NCI-H2171 treated with DMSO at 0.1 percent for 48 hours (cell line): Measurements from ENCODE around the gene TMPRSS13.

Experiments
- DNase-seq: peaks from one replicate; lab custom pipeline; 2025; lab: John Stamatoyannopoulos, UW

Gene TMPRSS13

DNA sequence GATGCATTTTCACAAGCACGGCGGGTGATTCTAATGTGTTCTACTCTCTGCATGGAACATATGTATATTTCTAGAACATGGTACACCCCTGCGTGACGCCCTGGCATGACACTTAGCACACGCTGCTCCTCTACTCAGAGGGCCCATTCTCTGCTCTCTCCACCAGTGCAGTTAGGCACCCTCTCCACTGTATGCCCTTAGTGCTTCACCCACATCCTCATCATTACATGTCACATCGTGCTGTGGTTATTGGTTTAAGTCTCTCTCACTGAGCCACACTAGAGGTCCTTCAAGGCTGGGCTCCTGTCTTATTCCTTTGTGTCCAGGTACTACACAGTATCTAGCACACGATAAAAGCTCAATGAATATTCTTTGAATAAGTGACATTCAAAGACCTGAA is 16.7 kb downstream of the TMPRSS13 start:
- no peak for DNase-seq

DNA sequence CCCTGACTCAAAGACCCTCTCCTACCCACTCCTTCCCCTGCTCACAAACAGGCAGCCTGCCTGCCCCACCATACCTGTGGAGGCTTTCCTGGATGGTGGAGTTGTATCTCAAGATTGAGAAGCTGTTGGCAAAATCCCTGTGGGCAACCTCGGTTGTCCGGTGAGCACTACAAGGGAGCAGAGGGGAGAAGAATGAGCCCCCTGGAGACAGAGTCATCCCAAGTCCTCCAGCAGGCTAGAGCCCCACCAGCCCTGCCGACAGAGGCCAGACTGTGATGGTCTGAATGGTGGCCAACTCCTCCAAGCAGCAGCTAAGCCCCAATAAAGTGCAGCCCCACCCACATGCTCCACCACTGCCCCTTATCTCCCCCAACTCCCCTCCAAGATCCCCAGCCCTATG is 17.5 kb downstream of the TMPRSS13 start:
- no peak for DNase-seq

DNA sequence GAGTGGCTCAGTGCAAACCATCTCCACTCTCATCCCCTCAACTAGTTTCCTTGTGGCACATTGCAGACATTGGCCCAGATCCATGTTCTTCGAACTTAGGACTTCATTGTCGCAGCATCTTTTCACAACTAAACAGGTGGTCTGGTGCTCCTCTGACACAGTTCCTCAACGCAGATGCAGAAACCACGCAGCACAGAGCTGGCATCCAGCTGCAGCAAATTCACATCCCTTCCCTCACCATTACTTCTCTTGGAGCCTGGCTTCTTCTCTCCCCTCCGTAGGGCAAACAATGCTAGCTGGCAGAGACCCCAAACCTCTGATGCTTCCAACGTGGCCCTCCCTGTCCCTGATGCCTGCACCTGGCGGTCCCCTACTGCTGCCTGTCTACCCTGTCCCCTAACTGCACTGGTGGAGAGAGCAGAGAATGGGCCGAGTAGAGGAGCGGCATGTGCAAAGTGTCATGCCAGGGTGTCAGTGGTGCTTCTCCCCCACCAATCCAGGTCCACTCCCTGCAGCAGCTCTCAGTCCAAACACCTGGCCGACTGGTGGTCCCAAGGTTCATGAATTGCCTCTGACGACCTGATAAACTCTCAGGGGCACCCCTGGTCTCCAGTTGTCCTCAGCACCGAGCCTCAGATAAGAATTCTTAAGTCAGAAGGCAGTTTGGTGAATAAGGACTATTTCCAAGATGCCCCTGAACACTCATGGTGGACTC is 18.1 kb downstream of the TMPRSS13 start:
- DNase-seq, result no peak

DNA sequence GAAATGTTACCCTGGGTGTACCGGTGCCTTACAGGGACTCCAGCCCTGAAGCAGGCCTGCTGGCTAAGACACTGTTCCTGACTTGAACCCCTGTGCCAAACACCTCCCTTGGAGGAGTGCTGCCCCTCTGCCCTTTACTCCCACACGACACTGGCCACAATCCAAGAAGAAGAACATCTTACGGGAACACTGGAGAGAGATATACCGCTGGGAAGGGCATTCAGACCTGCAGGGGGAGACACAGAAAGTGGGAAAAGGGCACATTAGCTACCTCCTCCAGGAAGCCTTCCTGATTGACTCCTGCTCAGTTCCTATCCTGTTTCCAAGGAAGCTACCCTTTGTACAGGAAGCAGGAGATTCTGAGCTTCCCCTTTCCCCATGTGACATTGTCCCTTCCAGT is 18.7 kb downstream of the TMPRSS13 start:
- DNase-seq, result no peak

DNA sequence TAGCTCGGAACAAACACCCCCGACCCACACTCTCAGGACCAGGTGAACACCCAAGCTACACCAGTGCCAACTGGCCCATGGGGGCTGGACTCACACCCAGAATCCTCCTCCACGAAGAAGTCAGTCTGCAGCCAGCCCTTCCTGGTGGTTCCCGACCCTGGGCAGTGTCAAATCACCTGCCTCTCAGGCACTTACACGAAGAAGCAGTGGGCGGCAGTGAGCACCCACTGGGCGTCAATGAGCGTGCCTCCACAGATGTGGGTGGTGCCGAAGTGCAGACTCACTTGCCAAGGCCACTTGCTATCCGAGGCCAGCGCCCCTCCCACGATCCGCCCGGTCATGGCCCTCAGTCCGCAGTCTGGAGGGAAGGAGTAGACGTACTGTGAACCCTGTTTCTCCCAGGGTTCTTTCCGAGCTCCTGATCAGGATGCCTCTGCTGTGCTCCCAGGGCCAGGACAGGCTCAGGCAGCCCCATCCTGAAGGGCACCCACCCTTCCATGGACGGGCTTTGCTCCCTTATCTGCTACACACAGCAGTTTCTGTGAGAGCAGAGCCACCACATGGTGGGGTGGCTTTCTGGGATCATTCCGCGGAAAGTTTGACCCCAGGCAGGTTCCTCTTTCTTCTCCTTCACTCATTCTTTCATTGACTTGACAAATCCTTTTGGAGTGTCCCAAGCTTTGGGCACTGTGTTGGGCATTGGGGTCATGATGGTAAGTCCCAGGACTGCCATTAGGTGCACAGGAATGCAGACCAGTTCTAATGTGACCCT is 19.4 kb downstream of the TMPRSS13 start:
- DNase-seq, result no peak

DNA sequence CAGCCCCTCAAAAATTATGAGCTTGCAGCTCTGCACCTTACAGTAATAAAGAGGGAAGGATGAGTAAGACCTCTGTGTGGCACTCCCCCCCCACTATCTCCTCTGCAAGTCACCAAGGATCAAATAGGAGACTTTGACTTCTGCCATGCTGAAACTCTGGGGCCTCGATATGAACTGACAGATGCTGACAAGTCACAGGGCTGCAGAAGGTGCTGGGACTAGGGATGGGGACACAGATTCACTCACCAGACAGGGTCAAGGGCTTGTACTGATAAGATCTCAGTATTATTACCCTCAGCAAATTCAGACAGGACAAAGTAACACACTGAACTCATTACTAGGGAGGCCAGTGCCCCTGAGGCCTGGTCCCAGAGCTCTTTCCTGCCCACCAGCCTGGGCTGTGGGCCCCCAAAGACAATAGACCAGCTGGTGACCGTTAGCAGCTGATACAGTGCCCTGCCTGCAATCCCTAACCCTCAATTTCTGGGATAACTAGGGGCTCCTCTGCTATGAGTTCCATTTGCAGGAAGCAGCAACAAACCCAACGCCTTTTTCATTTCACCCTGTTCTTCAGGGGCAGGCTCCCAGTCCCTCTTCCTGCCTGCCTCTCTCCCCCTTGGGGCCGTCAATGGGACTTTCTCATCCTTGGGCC is 20.1 kb downstream of the TMPRSS13 start:
- DNase-seq, result no peak

DNA sequence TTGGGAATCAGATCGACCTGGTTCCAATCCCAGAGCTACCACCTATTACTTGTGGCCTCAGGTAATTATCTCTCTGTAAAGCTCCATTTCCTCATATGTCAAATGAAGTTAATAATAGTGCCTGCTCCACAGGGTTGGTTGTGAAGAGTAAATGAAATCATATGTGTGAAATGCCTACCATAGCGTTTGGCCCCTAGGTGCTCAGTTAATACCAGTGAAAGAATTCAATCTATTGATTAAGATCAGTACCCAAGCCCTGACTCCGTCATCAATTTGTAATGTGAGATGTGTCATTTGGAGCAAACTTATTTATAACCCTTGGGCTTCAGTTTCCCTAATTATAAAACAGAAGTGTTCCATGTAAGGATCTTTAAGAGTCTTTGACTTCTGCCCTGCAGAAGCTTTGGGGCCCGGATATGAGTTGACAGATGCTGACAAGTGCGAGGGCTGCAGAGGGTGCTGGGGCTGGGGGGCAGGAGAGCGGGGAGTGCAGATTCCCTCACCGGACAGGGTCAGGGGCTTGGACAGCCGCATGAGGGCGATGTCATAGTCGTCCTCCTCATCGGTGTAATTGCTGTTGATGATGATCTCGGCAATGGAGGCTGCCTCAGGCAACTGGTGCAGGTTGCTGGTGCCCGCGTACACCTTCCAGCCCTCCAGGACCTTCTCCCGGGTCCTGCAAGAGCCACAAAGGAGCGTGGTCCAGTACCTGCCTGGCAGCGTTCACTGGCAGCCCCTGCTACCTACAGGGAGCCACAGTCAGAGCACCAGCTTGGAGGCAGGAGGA is 20.9 kb downstream of the TMPRSS13 start:
- DNase-seq, result no peak

DNA sequence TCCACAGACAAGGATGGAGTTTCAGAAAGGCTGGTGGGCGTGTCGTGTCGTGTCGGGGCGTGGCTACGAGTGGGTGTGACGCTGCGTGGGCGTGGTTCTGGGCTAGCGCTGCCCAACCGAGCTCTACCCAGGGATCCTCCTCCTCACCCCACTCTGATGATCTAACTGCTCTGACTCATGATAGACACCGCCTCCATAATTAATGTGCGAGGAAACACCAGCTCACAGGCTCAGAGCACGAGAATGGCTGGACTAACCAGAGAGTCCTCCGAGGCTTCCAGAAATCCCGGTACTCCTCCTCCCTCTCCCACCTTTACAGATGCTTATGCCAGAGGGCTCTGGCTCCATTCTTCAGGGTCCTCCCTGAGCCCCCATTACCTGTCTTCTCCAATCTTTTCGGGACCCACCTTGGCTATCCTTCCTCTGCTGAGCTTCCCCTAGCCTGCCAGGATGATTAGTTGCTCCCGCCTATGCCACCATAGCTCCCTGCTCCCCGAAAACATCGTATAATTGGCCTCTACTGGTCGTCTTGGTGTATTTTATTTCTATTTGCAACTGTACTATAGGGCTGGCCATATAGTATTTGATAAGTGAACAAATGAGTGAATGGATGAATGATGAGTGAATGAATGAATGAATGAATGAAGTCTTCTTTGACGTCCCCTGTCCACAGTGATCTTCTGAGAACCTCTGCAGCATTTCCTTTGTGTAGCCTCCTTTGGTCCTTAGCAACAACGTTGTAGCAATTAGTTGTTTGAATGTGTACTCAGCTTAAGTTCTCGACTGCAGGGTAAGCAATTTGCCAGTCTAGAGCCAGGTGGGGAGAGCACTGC is 21.7 kb downstream of the TMPRSS13 start:
- DNase-seq, result peak; percentile 88

DNA sequence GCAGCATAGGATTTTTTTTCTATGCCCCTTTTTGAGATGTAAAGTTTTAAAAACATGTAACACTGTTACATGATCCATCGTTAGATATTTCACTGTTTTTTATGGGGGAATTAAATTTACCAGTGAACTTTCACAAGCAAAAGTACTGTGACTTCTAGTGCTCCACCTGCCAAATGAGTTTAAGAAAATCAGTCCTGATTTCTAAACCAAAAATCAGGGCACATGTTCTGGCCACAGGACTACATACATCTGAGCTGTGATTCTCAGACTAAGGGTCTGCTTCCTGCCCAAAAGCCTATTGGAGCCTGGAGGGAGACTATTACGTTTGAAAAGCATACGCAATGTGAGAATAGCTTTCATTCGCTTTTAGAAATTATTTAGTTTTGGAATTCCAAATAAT is 22.5 kb downstream of the TMPRSS13 start:
- no peak for DNase-seq

DNA sequence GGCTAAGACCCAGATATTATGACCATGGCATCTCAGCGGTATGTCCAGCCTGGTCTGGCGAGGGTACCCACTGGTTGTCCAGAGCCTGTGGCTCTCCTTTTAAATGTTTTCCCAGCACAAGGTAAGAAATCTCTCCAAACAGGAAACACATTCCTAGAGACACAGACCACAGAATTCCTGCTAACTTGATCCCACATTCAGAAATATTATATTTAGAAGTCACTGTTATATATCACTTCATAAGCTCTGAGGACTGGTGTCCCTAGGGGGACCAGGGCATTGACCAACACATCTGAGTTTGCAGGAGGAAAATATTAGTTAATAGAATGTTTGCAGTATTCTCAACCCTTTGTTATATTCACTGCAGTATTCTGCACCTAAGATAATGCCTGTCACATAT is 23.1 kb downstream of the TMPRSS13 start:
- DNase-seq, result no peak

DNA sequence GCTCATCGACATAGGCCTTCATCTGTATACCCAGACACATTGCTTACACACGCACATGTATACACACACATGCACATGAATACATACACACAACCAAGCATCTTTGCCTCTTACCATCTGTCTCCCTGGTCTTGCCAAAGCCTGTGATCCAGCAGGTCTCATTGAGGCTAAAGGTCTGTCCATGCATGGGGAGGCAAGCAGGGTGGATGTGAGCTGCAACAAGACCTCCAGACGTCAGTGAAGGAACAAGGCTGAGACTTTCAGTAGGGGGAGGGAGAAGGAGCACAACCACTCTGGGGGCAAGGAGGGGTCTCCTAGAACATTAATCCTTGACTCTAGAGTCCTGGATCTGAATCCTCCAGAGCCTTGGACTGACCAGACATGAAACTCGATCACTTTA is 23.7 kb downstream of the TMPRSS13 start:
- DNase-seq, result no peak

DNA sequence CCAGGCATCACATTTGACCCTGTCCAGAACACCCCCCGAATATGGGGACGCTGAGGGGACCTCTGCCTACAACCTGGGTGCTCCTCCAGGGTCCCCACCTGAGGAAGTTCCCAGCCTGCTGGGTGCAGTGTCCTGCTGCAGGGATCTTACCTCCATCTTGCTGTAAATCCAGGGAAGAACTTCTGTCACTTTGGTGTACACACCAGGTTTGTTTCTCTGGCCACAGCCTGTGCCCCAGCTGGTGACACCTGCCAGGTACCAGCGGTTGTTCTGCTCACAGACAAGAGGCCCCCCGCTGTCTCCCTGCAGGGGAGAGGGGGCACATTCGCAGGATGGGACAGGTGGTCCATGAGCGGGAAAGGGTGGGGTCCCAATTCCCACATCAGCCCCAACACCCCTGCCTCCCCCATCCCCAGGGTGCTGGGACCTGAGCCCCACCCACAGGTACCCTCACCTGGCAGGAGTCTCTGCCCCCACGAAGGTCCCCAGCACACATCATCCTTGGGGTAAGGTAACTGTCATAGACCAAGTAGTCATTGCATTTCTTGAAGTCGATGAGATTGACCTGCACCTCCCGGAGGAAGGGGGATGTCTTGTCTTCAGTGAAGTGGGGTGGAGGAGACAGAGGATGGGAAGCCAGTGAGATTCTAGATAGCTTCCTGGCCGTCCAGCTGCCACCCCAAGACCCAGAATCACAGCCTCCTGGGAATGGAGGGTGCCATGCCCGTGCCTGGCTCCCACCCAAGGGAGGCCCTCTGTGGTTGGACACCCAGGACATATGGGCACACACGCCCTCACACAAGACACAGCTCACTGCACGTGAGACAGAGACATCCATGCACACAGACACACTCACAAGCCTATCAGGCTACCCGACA is 25.5 kb downstream of the TMPRSS13 start:
- DNase-seq, result peak; percentile 30

DNA sequence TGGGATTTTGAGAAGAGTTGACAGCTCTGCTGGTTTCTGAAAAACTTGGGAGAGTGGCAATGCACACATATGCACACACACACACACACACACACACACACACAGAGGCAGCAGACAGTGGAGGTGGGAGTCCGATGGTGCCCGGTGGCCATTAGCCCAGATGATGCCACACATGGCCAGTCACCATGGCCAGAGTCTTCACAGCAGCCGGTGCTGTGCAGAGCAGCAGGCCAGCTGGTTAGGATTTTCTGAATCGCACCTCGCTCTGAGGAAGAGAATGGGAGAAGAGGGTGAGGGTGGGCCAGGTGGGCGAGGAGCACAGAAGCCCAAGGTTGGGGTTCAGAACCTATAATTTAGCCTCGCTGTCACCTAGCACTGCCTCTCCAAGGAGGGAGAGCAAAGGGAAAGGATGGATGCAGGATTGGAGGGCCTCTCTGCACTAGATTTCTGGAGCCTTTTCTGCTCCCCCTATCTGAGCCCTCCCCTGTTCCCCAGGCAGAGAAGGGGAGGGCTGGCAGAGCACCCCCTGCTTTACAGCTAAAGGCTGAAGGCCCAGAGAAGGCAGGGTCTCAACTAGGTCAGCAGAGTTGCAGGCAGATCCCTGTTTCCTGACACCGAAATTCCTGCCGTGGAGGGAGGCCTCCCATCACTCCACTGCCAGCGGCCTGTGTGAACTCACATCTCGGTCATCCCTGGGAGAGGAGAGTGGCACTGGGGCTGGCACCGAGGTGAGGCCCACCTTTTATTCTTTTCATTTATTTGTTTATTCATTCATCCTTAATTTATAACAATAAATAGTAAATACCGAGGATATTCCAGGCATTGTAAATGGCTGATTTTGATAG is 27.0 kb downstream of the TMPRSS13 start:
- DNase-seq, result no peak

DNA sequence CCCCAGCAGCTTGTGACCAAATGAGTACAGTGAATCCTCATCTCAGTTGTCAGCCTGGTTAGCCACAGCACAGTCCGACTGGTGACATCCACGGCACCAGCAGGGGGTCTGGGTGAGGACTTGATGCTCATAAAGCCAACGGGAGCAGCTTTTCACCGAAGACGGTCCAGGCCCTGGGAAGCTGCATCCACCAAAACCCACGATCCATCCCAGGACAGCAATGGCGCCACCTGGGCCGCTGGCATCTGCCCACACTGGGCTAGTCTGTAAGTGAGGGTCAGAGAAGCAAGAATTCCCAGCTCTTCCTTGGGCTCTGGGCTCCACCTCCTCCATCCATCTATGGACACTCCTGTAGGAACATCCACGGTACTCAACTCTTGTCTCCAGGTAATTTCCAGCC is 27.6 kb downstream of the TMPRSS13 start:
- DNase-seq, result no peak

DNA sequence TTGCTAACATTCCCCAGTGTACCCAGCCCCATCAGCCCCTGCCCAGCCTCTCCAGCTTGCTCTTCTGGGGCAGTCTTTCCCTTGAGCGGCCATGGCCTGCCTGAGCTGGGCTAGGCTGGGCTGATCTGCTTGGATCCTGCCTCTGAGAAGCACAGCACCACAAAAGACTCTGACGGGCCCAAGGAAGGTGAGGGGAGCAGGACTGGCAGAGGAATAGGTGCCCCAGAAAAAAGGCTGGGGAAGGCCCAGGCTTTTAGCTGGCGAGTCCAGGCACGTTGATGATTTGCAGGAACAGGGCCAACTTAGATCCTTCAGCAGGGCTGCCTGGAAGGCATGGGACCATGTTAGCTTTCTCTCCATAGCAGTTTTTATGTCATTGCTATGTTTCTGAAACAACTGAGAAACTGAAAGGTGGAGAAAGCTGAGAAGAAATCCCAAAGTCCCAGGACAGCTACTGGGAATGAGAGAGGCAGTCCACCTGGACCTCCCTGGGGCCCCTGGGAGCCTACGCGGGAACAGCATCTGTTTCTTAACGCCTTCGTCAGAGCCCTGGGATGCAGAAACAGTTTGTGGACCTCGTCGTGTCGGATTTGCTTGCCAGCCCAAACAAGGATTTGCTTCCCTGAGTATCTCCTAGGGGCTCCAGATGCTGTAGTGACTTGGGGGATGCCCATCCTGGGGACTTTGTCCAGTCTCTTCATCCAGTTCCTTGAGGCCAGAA is 28.3 kb downstream of the TMPRSS13 start:
- DNase-seq, result peak; percentile 74

DNA sequence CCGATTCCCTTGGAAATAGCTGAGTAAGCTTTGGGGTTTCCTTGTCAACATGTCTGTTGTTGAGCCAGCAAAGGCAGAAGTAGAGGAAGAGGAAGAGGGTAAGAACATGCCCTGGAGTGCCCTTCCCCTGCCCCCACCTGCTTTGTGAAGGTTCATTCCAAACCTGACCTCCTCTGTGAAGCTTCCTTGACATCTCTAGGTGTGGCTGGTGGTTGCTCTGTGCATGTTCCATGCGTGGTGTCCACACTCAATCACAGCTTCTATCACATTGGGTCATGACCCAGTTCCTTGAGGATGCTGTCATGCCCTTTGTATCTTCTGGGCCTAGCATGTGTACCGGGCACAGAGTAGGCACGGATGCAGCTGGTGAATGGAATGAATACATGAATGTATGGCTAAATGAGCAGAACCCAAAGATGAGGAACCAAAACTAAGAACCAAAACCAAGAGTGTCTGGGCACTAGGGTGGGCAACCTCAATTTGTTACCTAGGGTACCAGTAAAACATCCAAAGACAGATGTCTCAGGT is 29.0 kb downstream of the TMPRSS13 start:
- DNase-seq, result no peak

DNA sequence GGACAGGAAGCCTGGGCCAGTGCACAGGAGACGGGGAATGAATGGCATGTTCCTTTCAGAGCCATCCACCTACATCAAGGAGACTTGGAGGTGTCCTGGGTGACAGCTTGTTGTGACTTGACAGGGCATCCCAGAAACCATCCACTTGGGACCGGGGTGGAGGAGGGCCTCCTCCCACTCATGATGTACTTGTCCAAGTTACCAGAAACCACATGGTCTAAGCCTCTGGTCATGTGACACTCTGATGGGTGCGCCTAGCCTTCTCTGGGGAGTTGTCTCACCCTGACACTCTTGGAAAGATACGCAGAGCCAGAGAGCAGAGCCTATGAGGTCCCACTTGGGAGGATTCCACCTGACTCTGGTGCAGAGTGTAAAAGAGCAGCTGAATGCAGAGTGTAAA is 31.1 kb downstream of the TMPRSS13 start:
- no peak for DNase-seq

DNA sequence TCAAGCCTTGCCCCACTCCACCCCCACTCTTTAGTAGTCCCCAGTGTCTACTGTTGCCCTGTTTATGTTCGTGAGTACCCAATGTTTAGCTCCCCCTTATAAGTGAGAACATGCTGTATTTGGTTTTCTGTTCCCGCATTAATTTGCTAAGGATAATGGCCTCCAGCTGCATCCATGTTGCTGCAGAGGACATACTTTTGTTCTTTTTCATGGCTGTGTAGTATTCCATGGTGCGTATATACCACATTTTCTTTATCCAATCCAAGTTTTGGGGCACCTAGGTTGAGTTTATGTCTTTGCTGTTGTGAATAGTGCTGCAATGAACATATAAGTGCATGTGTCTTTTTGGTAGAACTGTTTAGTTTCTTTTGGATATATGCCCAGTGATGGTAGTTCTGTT is 36.6 kb downstream of the TMPRSS13 start:
- DNase-seq, result no peak

DNA sequence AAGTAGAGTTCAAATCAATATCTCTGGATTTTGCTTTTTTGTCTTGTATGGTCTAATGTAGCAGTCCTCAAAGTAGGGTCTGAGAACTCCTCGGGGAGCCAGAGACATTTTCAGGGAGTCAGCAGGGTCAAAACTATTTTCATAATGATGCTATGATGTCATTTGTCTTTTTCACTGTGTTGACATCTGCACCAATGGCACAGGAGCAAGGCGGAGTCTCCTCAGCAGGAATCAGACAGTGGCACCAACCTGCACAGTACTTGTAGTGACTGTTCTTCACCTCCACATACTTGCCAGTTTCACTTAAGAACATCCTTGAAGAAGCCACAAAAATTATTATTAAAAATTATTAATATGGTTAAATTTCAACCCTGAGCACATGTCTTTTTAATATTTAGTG is 37.8 kb downstream of the TMPRSS13 start:
- DNase-seq, result no peak
